ENCODE measurements around the gene CDH23. TPM values are rescaled to one million over a fixed set of nuclear protein-coding genes. Genes with fewer than 3 reads are reported as not detected.

The CDH23 gene
- total RNA-seq, 1 donor from 2014 or later: 4.5 TPM

DNA sequence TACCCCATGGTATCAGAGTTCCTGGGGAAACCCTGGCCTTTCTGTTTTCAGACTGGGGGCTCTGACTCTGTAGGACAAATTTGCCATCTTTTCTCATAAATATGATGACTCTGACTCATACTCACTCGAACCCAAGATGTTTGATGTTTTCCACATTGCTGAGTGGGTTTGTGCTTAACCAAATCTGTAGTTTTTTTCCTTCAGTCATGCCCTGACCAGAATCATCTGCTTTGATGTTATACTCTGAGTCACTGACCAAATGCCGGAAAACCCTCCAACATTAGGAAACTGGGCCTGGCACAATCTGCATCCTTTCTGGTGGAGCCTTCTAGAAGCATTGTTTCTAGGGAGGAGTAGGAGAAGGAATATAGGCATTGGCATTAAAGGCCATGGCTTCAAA, 204.1 kb downstream of the CDH23 start:
- Histone ChIP-seq H3K36me3 (no peaks in the 10 kb centered on the region), H3K27ac (replicated peaks) (no peak overlapping the region), H3K4me3 (no peak overlapping the region), H3K9me3 (replicated peaks) (no peaks in the 10 kb centered on the region), H3K4me1 (peaks cover 21% of the 10 kb centered on the region), H3K27me3 (ENCODE audit: low read depth) (no peaks in the 10 kb centered on the region)
- intact Hi-C loops (cut with micrococcal nuclease): no loop called here
- TF ChIP-seq CTCF (IDR thresholded peaks at IDR 0.05; ENCODE audit: borderline replicate concordance): no peak
- DNase-seq: no peak

GRCh38 chr10:71601273-71601672, 204.6 kb downstream of the CDH23 start:
- H3K36me3 ChIP-seq: no peaks in the 10 kb centered on the region
- no peak overlapping the region for H3K4me3 ChIP-seq
- no peak overlapping the region for H3K27ac ChIP-seq (replicated peaks)
- intact Hi-C loops (cut with micrococcal nuclease): no loop called here
- no peaks in the 10 kb centered on the region for H3K27me3 ChIP-seq (ENCODE audit: low read depth)
- H3K9me3 ChIP-seq (replicated peaks): no peaks in the 10 kb centered on the region
- H3K4me1 ChIP-seq: peaks cover 21% of the 10 kb centered on the region
- no peak for TF ChIP-seq CTCF (IDR thresholded peaks at IDR 0.05; ENCODE audit: borderline replicate concordance)
- DNase-seq: no peak

GRCh38 chr10:71603150-71603549, 206.4 kb downstream of the CDH23 start:
- no peak for DNase-seq
- intact Hi-C loops (cut with micrococcal nuclease): no loop called here
- Histone ChIP-seq H3K4me3 (no peak overlapping the region), H3K4me1 (peaks cover 12% of the 10 kb centered on the region), H3K27me3 (ENCODE audit: low read depth) (no peaks in the 10 kb centered on the region), H3K9me3 (replicated peaks) (no peaks in the 10 kb centered on the region), H3K36me3 (no peaks in the 10 kb centered on the region), H3K27ac (replicated peaks) (no peak overlapping the region)
- TF ChIP-seq CTCF (IDR thresholded peaks at IDR 0.05; ENCODE audit: borderline replicate concordance): no peak

GRCh38 chr10:71603754-71604153, 207.0 kb downstream of the CDH23 start:
- no peaks in the 10 kb centered on the region for H3K36me3 ChIP-seq
- H3K27ac ChIP-seq (replicated peaks): no peak overlapping the region
- intact Hi-C loops (cut with micrococcal nuclease): no loop called here
- no peak for TF ChIP-seq CTCF (IDR thresholded peaks at IDR 0.05; ENCODE audit: borderline replicate concordance)
- no peak overlapping the region for H3K4me3 ChIP-seq
- peaks cover 6% of the 10 kb centered on the region for H3K4me1 ChIP-seq
- no peaks in the 10 kb centered on the region for H3K27me3 ChIP-seq (ENCODE audit: low read depth)
- DNase-seq: no peak
- no peaks in the 10 kb centered on the region for H3K9me3 ChIP-seq (replicated peaks)

GRCh38 chr10:71604324-71605018, 207.8 kb downstream of the CDH23 start:
- Histone ChIP-seq H3K4me3 (no peak overlapping the region), H3K4me1 (no peaks in the 10 kb centered on the region), H3K36me3 (no peaks in the 10 kb centered on the region), H3K27me3 (ENCODE audit: low read depth) (no peaks in the 10 kb centered on the region), H3K27ac (replicated peaks) (no peak overlapping the region), H3K9me3 (replicated peaks) (no peaks in the 10 kb centered on the region)
- intact Hi-C loops (cut with micrococcal nuclease): no loop called here
- TF ChIP-seq CTCF (IDR thresholded peaks at IDR 0.05; ENCODE audit: borderline replicate concordance): no peak
- DNase-seq: no peak
